ENCODE measurements around the gene DHRS11. TPM values are rescaled to one million over a fixed set of nuclear protein-coding genes. Genes with fewer than 3 reads are reported as not detected.

Gene DHRS11
- total RNA-seq, 2 experiments from 2014 or later: 12.8 to 15.5 TPM

DNA sequence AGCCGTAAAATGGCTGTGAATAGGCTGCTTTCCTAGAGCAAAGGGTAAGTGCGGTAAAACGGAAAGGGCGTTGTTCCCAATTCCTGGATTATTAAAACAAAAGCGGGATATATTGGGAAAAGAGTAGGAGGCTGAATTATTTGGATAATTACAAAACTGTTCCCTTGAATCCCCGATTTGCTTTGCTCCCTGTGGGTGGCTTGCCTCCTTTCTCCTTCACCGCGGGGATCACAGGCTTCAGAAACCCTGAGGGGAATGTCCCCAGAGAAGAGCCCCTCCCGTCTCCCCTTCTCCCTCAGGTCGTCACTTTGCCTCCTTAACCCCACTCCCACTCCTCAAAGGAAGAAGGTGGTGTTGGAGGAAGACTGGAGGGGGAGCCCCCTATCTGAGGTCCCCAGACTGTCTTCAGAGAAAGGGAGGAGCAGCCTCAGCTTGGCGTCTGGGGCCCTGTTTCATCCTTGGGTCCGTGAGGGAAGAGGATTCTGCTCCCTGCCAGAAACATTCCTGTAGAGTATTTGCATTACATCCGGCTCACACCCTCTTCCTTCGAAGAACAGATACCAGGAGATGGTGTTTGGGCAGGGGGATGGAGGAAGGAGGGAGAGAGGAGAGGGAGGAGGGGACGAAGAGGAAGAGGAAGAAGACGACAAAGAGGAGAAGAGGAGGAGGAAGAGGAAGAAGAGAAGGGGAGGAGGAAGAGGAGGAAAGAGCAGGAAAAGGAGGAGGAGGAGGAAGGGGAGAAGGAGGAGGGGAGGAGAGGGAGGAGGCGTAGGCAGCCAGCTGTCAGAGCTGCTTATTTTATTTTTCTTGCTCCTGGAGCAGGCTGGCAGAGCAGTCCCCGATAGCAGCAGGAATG is 41.5 kb downstream of the DHRS11 start:
- POLR2A ChIA-PET: no interaction called here
- CTCF ChIA-PET: interaction anchor here (0.6 to 1.6 kb wide), 2 partner anchors 43 to 345 kb away, joined by 3 to 4 read pairs; no protein-coding TSS in a partner anchor

GRCh38 chr17:36640346-36640745 is 48.7 kb downstream of the DHRS11 start:
- ChIA-PET POLR2A (no interaction called here), CTCF (no interaction called here)

DNA sequence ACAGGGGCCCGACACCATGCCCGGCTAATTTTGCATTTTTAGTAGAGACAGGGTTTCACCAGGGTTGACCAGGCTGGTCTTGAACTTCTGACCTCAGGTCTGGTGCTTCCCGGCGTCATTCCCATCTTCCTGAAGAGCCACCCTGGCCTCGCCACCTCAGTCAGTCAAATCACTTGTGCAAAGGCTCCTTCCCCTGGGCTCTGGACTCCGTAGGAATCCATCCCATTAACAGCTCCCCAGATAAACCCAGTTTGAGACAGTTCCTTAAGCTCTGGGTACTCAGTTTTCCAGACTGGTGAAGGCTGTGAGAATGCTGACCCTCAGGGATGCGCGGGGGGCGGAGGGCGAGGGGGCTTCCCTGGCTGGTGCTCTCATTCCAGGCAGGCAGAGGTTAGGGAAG is 49.2 kb downstream of the DHRS11 start:
- CTCF ChIA-PET: no interaction called here
- POLR2A ChIA-PET: no interaction called here

- CTCF ChIA-PET: no interaction called here
- POLR2A ChIA-PET: no interaction called here
These were observed 49.7 kb downstream of the DHRS11 start for GRCh38 chr17:36641331-36641876.

GRCh38 chr17:36641877-36642845 is 50.5 kb downstream of the DHRS11 start:
- ChIA-PET CTCF (interaction anchor here (1.1 kb wide), 1 partner anchor 65 kb away, joined by 3 read pairs; no protein-coding TSS in a partner anchor), POLR2A (no interaction called here)

DNA sequence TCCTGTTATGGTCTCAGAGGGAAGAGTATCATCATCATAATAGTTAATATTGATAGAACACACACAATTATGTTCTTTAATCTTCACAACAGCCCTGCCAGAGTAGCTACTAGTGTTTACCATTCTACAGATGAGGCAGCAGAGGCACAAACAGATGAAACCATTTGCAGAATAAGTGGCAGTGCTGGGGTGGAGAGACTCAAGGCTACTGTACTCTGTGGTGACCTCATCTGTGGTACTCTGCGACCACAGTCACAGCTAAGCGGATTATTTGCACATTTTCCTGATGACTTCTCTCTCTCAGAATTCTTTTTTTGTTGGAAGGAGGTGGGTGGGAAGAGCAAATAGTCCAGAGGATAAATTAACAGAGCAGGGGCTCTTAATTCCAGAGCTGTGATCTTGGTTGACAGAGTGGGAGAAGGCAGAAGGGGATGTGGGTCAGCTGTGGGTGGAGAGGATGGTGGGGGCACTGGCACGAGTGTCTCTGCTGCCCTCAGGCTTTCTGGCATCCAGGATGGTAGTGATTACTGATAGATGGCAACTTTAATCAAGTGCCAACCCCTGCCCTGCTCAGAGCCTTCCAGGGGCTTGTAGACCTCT is 51.5 kb downstream of the DHRS11 start:
- CTCF ChIA-PET: interaction anchor here (1.1 kb wide), 1 partner anchor 64 kb away, joined by 3 read pairs; no protein-coding TSS in a partner anchor

DNA sequence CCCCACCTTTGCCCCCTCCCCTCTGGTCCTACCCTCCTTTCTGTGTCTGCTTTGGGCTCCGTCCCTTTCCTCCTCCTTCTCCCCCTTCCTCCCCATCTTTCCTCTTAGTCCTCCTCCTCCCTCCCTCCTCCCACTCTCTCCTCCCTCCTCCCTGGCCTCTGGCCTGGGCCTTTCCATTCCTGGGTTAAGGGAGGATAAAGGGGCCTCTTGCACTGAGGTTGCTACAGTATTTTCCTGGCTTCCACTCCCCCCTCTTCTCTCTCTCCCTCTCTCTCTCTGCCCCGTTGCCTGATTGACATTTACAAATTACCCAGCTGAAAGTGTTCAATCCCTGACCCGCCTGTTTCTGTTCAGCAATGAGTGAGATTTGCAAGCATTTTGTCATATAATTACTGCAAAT is 53.7 kb downstream of the DHRS11 start:
- ChIA-PET POLR2A (no interaction called here), CTCF (interaction anchor here (0.5 kb wide), 1 partner anchor 29 kb away, joined by 3 read pairs; no protein-coding TSS in a partner anchor)

More for the DNA sequence above, 51.5 kb downstream of the DHRS11 start:
- POLR2A ChIA-PET: no interaction called here

DNA sequence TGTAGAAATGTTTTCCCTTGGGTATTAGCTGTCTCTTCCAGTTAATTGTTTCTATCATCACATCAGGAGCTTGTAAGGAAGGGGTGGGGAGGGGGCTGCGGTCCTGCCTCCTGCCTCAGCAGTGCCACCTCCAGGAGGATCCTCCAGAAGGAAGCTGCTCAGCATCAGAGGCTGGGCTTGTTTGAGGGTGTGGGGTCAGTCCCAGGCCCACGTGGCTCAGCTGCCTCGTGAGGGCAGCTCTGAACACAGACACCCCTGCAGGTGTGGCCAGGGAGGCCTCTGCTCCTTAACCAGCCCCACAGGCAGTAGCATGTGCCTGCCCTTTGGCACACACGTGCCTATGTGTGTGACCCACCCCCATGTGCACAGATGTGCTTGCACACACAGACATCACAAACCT is 56.0 kb downstream of the DHRS11 start:
- CTCF ChIA-PET: no interaction called here
- POLR2A ChIA-PET: no interaction called here

DNA sequence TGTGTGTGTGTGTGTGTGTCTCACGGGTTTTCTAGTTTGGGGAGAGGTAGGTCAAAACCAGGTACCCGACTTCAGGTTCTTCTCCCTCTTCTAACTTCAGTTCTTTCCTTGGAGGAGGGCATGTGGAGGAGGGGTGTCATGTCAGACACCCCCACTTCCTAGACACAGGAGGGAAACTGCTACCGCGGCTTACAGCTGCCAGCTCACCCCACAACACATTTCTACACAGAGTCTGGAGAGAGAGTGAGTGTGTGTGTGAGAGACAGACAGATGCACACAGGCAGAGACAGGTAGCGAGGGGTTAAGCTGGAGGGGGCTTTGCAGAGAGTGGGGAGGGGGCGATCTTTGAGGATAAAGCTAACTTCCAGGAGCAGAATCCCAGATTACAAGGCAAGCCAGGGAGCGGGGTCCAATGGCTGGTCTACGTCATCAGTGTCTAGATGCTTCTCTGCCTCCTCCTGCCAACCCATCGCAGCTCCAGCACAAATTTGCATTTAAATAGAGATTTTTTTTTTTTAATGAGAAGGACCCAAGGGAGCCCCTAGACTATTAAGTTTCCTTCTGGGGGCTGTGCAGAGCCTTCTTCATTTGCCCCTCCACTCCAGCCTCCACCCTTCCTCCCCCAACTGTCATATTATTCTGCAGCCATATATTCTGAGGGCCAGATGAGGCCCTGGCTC is 58.6 kb downstream of the DHRS11 start:
- POLR2A ChIA-PET: no interaction called here
- CTCF ChIA-PET: no interaction called here

Other genes starting within 250 kb of the DHRS11 start
- gene TBC1D3H, start 203.4 kb upstream of the DHRS11 start, total RNA-seq: 1 to 10 TPM in 1 of 2 experiments, under 1 TPM in 1; 0.84 to 1.0 TPM
- 10 to 100 TPM; 55.4 to 59.3 TPM for gene ZNHIT3, start 105.2 kb upstream of the DHRS11 start, total RNA-seq
- 100 to 1,000 TPM; 152 to 153 TPM for gene MYO19, start 57.0 kb upstream of the DHRS11 start, total RNA-seq
- gene PIGW, start 56.9 kb upstream of the DHRS11 start, total RNA-seq: 10 to 100 TPM; 36.7 to 37.6 TPM
- gene GGNBP2, start 47.0 kb upstream of the DHRS11 start, total RNA-seq: 10 to 100 TPM; 64.7 to 67.1 TPM
- 10 to 100 TPM; 24.9 to 26.6 TPM for gene MRM1, start 9.7 kb downstream of the DHRS11 start, total RNA-seq

Measured in activated CD8-positive, alpha-beta memory T cell treated with anti-CD3 and anti-CD28 coated beads for 36 hours (primary cell).